GM21360 (cell line): ENCODE results near the gene CTNNA2.

ENCODE experiments used
- ATAC-seq: cut with Tn5 transposase; IDR thresholded peaks from one replicate; pipeline ENCODE4 v1.9.1; 2021; ENCODE audit warnings: mild to moderate bottlenecking, moderate library complexity; ENCODE audit not compliant: unreplicated experiment

The CTNNA2 gene

GRCh38 chr2:79971807-79972206 is 459.0 kb downstream of the CTNNA2 start:
- no peak for ATAC-seq

GRCh38 chr2:79972661-79973060 is 459.8 kb downstream of the CTNNA2 start:
- ATAC-seq, result no peak

GRCh38 chr2:79975791-79976565 is 463.1 kb downstream of the CTNNA2 start:
- no peak for ATAC-seq

GRCh38 chr2:79977792-79978191 is 464.9 kb downstream of the CTNNA2 start:
- ATAC-seq, result no peak

- ATAC-seq, result no peak
Measured at GRCh38 chr2:79980116-79980515, 467.3 kb downstream of the CTNNA2 start.

GRCh38 chr2:79980816-79981215 is 468.0 kb downstream of the CTNNA2 start:
- ATAC-seq, result no peak

GRCh38 chr2:79981316-79981715 is 468.5 kb downstream of the CTNNA2 start:
- ATAC-seq, result no peak

GRCh38 chr2:79982445-79982844 is 469.6 kb downstream of the CTNNA2 start:
- ATAC-seq, result no peak

GRCh38 chr2:79984476-79984875 is 471.6 kb downstream of the CTNNA2 start:
- ATAC-seq, result no peak

- ATAC-seq, result no peak
Measured at GRCh38 chr2:79985145-79985544, 472.3 kb downstream of the CTNNA2 start.

- ATAC-seq, result no peak
Measured at GRCh38 chr2:79985571-79985970, 472.7 kb downstream of the CTNNA2 start.

- no peak for ATAC-seq
Measured at GRCh38 chr2:79993144-79993543, 480.3 kb downstream of the CTNNA2 start.

- no peak for ATAC-seq
Measured at GRCh38 chr2:79994161-79994560, 481.3 kb downstream of the CTNNA2 start.

GRCh38 chr2:79994965-79995364 is 482.1 kb downstream of the CTNNA2 start:
- ATAC-seq, result no peak

- ATAC-seq, result no peak
Measured at GRCh38 chr2:79996709-79997108, 483.9 kb downstream of the CTNNA2 start.

- ATAC-seq, result no peak
Measured at GRCh38 chr2:80001701-80002101, 488.9 kb downstream of the CTNNA2 start.

GRCh38 chr2:80002112-80002511 is 489.3 kb downstream of the CTNNA2 start:
- ATAC-seq, result no peak

GRCh38 chr2:80002568-80003157 is 489.8 kb downstream of the CTNNA2 start:
- no peak for ATAC-seq

GRCh38 chr2:80007777-80008503 is 495.1 kb downstream of the CTNNA2 start:
- ATAC-seq, result no peak

- ATAC-seq, result no peak
Measured at GRCh38 chr2:80008596-80008995, 495.7 kb downstream of the CTNNA2 start.

GRCh38 chr2:80009211-80009610 is 496.4 kb downstream of the CTNNA2 start:
- ATAC-seq, result no peak

- ATAC-seq, result no peak
Measured at GRCh38 chr2:80012061-80012460, 499.2 kb downstream of the CTNNA2 start.
